Nucleus accumbens (tissue), 56 donors: ENCODE results near the gene RHOXF1.
A peak's percentile ranks its signal among the peaks of the same experiment; 100 is the strongest.
"Not testable (repeated sequence)": the region's sequence is repeated elsewhere in the genome, so short reads cannot be mapped to it uniquely, and the experiment has no call there.

Experiments used
- DNase-seq, 56 donors: peaks; one replicate each; lab custom pipeline; 2025; lab: John Stamatoyannopoulos, UW

RHOXF1 gene, protein sequence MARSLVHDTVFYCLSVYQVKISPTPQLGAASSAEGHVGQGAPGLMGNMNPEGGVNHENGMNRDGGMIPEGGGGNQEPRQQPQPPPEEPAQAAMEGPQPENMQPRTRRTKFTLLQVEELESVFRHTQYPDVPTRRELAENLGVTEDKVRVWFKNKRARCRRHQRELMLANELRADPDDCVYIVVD

DNA sequence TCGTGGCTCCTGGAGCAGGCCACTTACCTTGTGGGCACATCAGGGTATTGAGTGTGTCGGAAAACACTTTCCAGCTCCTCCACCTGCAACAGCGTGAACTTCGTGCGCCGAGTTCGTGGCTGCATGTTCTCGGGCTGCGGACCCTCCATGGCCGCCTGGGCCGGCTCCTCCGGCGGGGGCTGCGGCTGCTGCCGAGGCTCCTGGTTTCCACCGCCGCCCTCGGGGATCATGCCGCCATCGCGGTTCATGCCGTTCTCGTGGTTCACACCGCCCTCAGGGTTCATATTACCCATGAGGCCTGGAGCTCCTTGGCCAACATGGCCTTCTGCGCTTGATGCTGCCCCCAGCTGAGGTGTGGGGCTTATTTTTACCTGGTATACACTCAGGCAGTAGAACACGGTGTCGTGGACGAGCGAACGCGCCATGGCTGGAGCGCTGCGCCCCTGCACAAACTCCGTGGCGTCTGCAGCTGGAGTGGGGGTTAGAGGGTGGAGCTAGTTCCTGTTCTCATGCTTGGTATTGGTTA is at the start of gene RHOXF1:
TSS of gene RHOXF1 (minus strand) at position 476 of the 526 bp plus-strand sequence. CDS start at position 425, 51 bp downstream.
- no peak for DNase-seq

DNA sequence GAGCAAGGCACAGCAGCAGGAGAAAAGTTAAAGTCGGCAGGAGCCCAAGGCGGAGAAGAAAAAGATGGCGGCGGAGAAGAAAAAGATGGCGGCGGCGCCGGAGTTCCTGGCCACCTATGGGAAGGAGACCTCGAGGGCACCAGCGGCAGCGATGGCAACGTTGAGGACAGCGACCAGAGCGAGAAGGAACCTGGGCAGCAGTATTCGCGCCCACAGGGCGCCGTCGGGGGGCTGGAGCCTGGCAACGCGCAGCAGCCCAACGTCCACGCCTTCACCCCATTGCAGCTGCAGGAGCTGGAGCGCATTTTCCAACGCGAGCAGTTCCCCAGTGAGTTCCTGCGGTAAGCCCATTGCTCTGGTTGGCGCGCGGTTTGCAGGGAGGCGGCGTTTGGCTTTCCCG is 43.4 kb upstream of the RHOXF1 start:
- DNase-seq, result not testable (repeated sequence)

DNA sequence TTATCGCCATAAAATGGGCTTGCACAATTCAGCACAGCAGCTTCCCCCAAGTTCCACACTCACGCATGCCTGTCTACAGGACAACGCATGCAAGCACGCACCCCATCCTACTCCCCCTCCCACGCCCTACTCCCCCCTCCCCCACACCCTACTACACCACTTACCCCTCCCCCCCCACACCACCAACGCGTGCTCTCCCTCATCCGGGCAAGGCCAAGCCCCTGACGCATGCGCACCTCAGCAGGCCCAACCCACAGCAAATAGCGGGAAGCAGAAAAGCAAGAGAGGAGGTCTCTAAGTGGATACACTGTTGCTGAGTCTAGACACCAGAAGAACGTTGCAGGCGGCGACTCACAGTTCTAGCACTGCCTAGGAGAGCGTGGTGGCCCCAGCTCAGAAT is 42.6 kb upstream of the RHOXF1 start, which contains the start of gene RHOXF2:
TSS of gene RHOXF2 (plus strand) at position 301 of the 400 bp plus-strand sequence. CDS start 138 bp downstream, outside the sequence.
- not testable (repeated sequence) for DNase-seq

DNA sequence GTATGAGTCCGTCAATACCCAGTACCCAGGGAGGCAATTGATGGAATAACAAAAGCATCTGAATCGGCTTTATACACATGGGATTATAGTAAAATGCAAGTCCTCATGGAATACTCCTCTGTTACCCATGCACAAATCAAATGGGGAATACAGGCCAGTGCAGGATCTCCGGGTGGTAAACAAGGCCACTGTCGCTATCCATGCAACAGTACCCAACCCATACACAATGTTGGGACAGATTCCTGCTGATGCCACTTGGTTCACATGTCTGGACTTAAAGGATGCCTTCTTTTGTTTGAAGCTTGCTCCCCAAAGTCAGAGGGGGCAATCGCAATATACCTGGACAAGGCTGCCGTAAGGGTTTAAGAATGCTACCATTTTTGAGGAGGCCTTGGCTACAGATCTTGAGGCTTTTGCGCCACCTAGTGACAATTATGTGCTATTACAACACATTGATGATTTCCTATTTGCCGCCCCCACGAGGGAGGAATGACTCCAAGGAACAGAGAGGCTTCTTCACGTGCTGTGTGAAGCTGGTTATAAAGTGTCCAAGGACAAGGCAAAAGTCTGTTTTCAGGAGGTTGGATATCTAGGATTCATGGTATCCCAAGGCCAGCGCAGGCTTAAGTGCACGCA is 34.5 kb upstream of the RHOXF1 start:
- DNase-seq, result not testable (repeated sequence)

DNA sequence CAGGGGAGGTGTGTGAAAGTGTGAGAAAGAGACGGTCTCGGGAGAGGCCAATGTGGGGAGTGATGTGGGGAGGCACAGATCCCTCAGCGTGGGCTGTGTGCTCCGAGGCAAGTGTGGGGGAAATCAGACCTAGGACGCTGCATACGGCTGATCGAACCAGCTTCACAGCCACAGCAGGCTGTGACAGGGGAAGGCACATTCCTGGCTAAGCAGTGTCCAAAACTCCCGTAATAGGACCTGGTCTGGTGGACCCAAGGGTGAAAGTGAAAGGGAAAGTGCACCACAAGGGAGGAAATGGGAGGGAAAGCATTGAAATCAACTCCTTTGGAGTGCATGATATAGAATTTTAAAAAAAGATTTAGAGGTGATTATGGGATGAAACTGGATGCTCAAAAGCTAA is 31.8 kb upstream of the RHOXF1 start:
- no peak for DNase-seq

DNA sequence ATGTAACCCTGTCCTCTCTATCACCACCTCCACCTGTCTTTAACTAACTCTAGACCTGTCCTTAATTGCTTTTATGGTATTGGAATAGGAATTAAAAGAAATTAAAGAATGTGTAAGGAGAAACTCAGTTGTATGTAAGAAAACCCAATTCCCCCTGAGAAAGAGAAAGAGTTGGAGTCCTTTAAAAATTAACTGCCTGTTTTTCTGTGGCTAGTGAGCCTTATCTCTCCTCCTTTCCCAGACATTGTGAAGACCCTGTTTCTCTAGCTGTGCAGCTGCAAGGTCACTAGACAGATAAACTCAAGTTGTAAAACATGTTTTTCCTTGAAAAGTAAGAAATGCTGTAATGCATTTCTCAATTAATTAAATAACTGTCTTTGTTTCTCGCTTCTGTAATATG is 30.6 kb upstream of the RHOXF1 start:
- DNase-seq, result not testable (repeated sequence)

DNA sequence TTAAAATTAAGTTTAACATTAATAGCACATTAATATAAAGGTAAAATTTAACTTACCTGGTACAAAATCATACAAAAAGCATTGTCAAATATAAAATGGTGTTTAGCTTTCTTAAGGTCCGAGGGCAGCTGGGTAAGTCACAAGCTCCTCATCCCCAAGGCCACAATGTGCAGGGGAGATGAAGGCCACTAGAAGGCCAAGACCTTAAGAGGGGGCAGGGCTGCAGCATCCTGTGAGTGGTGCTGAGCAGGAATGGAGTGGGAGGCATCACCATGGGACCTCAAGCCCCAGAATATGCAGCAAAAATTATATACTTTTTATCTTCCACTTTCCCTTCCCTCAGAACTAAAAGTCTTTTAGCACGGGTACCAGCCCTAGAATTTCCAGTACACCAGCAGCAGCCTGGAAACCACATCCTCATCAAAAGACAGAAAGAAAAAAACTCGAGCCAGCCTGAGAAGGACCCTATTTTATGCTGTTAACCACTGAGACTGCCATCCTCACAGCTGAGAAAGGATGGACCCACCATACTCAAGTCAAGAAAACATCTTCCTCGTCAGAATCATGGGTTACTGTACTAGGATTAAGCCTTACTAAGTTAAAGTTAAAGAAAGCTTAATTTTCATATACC is 29.7 kb upstream of the RHOXF1 start:
- no peak for DNase-seq

DNA sequence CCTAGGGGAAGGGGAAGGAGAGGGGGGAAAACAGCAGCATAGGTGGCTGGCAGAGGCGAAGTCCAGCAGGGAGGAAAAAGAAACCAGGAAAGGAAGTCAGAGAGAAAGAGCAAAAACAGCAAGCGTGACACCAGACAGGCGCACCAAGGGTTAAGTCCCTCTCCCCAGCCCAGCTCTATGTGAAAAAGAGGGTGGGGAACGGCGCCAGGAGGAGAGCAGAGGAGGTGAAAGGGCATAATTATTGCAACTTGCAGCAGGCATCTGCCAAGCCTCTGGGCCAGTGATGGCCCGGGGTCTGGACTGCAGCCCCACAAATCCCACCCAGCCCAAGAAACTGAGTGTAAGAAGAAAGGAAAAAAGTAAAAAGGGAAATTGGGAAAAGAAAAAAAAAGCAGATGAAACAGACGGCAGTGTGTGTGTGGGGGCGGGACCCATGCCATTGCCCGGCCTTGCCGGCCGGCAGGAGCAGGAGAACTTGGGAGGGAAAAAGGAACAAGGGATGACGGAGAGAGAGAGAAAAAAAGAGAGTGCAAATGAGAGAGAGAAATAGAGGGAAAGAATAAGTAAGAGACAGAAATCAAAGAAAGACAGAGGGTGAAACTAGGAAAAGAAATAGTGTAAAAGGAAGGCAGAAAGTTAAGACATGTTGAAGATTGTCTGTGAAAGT is 28.6 kb upstream of the RHOXF1 start:
- peak in 3 of 56 donors; percentile 11 to 18 (median 18) for DNase-seq

DNA sequence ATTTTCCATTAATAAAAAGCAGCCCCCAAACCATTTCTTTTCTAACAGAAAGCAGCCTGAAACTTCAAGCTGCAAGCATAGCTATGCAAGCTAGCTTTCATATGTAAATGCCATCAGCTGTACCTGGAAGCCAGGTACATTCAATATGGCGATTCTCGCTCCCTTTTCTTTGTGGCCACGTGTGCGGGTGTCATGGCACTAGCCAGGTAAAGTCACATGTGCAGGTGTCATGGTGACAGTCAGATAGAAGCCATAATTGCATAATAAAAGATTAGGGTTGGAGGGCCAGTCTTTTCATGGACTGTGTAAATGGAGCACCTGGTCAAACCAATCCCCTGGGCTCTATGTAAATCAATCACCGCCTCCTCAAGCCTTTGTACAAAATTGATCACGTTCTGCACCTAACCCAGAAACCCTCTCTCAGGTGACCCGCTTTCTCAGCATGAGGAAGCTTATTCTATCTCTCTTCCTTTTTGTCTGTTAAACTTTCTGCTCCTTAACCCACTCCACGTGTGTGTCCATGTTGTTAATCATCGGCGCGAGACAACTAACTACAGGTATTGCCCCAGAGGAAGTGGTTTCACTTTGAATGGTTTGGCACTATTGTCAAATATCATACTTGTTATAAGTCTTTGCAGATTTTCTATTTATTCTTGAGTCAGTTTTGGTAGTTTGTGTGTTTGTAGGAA is 24.7 kb upstream of the RHOXF1 start:
- no peak for DNase-seq

DNA sequence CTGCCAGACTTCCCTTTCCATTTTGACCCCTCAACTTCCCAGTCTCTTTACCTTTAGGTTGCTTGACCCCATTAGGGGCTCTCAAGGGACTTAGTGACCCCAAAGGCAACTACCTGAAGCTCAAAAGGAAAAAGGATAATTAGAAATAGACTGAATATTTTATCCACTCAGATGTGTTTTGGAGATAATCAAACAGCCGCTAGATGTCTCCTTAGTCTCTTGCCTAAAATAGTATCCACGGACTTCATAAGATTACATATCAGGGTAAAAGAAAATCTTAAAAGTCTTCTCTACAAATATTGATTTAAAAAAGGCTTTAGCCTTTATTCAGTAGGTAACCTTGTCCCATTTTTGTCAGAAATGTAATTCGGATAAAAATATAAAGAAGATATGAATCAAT is 21.7 kb upstream of the RHOXF1 start:
- DNase-seq, result no peak

DNA sequence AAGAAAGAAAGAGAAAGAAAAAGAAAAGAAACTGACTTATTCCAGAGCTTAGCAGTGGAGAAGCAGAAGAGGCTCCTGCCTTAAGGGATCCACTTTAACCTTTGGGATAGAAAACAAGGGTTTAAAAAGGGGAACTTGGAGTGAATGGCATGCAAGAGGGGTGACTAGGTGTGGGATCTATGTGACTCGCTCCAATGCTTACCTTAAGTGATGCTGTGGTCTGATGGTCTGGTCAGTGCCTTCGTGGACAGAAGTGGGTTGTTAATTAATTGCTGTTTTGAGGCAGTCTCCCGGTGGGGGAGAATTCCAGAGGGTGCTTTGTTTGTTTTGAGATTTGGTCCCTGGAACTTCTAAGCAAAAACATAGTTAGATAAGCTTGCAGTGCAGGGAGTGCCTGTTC is 21.1 kb upstream of the RHOXF1 start:
- DNase-seq, result no peak

DNA sequence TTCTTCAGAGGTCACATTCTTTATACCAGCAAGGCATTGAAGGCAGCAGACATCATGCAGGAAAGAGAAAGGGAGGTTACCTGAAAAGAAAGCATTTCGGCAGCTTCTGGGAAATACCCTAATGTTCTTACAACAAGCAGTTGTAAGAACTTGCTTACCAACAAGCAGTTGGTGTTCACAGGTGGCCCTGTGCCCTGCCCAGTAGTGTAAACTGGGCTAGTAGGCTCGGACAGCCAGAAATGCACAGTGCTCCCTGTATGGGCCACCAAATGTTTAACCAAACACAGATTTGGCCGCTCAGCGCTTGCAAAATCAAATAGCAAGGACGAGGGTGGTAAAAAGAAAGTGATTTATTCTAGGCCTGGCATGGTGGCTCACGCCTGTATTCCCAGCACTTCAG is 20.4 kb upstream of the RHOXF1 start:
- no peak for DNase-seq

DNA sequence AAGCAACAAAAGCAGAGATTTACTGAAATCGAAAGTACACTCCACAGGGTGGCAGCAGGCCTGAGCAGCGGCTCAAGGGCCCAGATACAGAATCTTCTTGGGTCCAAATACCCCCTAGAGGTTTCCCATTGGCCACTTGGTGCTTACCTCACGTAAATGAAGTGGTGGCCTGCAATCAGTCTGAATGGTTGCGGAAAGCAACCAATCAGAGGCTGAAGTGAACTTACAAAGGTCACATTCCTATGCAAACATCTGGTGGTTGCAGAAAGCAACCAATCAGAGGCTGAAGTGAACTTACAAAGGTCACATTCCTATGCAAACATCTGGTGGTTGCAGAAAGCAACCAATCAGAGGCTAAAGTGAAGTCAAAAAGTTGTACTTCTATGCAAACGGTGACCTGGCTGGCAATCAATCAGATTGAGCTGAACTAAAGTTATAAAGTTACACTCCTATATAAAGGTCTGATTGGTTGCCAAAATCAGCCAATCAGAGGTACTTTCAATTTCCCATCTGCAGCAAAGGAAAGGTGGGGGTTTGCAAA is 12.7 kb upstream of the RHOXF1 start:
- DNase-seq, result not testable (repeated sequence)

DNA sequence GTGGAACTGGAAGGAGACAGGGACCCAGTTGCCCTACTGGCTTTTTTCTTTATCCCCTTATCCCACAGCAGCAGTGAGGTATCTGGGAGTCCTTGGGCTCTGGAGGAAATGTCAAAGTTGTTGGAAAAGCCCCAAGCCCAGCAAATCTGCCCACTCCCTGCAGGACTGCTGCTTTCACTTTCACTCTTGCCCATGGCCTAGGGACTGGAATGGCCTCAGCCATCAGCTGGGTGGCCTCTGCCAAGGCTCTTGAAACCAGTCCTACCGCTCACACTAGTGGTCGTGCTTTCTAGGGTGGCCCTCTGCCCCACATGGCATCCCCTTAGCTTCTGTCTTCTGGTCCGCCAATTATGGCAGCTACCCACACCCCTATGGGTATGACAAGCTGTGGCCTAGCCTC is 9.7 kb upstream of the RHOXF1 start:
- DNase-seq, result no peak

DNA sequence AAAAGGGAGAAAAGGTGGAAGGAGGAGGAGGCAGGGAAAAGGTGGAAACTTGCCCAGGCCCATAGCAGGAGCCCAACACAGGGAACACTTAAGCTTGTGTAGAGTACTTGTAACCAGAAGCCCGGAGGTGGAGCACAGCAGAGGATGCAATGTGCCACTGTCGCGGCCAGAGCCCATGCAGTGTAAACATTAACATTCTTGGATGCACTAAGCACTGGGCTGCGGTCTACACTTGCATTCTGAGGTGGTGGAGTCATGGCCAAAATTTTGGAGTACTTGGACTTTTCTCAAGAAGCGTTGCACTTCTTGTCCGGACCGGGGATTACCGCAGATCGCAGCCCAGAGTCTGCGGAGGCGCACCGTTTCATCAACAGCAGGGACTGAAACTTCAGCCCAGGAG is 4.5 kb upstream of the RHOXF1 start:
- DNase-seq, result no peak

DNA sequence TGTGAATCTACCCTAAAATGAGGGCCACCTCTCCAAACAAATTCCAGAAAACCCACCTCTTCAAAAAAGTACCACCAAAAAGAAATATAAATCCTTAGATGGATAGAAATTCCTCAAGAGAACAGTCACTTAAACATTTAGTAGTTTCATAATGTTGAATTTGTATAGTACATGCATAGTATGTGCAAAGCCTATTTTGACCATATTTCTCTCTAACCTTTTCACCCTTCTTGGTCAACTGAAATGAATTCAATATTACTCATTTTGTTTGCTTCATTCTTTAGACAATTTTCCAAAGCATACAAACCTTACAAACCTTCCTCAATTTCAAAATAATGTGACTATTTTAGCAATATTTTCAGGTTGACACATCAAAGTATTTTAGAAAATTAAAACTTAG is 4.1 kb downstream of the RHOXF1 start:
- DNase-seq, result no peak

DNA sequence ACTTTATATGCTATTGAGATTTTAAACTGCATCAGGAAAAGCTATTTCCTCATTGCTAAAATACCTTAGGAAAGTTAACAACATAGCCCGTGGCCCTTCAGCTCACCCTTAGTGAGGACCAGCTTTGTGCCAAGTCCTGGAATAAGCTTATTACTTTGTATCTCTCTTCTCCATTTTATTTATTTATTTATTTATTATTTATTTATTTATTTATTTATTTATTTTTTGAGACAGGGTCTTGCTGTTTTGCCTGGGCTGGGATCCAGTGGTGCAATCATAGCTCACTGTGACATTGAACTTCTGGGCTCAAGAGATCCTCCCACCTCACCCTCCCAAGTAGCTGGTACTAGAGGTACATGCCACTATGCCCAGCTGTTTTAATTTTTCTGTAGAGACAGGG is 6.3 kb downstream of the RHOXF1 start:
- DNase-seq, result no peak

DNA sequence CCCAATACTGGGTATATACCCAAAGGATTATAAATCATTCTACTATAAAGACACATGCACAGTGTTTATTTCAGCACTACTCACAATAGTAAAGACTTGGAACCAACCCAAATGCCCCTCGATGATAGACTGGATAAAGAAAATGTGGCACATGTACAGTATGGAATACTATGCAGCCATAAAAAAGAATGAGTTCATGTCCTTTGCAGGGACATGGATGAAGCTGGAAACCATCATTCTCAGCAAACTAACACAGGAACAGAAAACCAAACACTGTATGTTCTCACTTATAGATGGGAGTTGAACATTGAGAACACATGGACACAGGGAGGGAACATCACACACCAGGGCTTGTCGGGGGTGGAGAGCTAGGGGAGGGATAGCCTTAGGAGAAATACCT is 11.0 kb downstream of the RHOXF1 start:
- DNase-seq, result not testable (repeated sequence)

DNA sequence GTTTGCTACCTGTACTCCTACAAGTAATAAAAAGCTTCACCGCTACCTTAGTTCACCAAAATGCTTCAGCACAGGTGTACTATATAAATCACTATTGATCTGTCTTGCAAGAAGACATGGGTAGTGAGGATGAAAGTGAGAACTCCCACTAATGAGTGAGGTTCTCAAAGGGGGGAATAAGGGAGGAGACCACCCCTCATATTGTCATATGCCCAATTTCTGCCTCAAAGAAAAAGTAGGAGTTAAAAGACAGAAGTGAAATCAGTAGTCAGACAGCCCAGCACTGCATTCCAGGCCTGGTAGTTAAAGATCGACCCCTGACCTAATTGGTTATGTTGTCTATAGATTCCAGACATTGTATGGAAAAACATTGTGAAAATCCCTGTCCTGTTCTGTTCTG is 14.7 kb downstream of the RHOXF1 start:
- DNase-seq, result not testable (repeated sequence)

DNA sequence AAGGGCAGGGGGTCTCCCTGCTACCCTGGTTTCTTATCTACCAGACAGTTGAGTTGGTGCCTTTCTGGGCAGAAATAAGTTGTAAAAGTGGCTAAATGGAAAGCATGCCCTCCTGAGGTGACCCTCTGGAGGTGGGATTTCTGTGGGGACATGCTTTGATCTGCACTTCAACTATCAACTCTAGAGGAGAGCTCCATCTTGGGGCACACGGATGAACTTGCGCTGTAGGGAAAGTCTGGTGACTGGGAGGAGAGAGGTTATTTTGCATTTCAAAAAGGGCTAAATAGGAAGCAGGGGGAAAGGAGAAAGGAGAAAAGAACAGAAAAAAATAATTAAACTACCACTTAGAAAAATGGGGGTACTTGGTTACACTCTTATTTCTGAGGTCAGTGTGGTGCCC is 25.5 kb downstream of the RHOXF1 start:
- DNase-seq, result no peak
